ENCODE measurements around the gene ATP6V0E2.

DNA sequence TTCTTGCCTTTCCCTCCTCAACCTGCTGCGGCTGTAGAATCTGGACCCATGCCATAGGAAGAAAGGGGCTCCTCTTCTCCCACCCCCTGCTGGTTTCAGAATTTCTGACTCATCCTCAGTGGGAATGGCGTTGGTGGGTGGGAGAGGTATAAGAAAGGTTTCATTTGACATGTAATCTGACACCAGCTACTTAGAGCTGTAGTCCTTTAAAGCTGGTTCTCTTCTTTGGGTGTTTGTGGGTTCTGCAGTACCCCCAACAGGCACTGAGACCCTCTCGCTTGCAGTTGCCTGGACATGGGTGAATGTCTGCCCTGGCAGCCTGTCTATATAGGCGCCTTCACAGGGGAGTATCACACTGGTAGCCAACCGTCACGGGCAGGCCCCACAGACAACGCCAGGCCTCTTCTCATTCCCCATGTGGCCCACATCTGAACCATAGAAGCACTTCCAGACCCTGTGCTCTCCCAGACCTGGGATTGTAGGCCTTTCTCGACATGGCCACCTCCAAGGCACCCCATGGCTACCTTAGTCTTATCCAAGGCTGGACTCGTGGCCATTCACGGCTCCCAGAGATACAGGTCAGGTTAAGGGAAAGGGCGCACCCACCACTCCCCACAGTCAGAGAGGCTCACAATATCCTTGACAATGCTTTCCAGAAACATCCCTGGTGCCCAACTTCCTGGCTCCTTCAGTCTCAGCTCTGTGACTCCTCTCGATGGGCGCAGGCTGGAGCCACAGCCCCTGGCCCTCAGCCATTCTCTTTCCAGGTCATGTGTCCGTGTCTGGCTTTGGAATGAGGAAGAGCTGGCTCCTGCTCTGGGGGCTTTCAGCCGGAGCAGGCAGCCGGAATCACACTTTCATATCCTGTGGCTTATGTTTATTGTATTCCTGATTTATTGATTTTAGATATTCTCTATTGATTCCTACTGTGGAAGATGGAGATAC is 18.1 kb upstream of the ATP6V0E2 start:
- TF ChIP-seq, protein P1, sequence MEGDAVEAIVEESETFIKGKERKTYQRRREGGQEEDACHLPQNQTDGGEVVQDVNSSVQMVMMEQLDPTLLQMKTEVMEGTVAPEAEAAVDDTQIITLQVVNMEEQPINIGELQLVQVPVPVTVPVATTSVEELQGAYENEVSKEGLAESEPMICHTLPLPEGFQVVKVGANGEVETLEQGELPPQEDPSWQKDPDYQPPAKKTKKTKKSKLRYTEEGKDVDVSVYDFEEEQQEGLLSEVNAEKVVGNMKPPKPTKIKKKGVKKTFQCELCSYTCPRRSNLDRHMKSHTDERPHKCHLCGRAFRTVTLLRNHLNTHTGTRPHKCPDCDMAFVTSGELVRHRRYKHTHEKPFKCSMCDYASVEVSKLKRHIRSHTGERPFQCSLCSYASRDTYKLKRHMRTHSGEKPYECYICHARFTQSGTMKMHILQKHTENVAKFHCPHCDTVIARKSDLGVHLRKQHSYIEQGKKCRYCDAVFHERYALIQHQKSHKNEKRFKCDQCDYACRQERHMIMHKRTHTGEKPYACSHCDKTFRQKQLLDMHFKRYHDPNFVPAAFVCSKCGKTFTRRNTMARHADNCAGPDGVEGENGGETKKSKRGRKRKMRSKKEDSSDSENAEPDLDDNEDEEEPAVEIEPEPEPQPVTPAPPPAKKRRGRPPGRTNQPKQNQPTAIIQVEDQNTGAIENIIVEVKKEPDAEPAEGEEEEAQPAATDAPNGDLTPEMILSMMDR (IDR thresholded peaks at IDR 0.05), result no peak
- TF ChIP-seq, protein P2, sequence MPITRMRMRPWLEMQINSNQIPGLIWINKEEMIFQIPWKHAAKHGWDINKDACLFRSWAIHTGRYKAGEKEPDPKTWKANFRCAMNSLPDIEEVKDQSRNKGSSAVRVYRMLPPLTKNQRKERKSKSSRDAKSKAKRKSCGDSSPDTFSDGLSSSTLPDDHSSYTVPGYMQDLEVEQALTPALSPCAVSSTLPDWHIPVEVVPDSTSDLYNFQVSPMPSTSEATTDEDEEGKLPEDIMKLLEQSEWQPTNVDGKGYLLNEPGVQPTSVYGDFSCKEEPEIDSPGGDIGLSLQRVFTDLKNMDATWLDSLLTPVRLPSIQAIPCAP (CRISPR knock-in tag; IDR thresholded peaks at IDR 0.05), result no peak
- TF ChIP-seq JUN (CRISPR knock-in tag; IDR thresholded peaks at IDR 0.05), result no peak
- TF ChIP-seq, protein P3, sequence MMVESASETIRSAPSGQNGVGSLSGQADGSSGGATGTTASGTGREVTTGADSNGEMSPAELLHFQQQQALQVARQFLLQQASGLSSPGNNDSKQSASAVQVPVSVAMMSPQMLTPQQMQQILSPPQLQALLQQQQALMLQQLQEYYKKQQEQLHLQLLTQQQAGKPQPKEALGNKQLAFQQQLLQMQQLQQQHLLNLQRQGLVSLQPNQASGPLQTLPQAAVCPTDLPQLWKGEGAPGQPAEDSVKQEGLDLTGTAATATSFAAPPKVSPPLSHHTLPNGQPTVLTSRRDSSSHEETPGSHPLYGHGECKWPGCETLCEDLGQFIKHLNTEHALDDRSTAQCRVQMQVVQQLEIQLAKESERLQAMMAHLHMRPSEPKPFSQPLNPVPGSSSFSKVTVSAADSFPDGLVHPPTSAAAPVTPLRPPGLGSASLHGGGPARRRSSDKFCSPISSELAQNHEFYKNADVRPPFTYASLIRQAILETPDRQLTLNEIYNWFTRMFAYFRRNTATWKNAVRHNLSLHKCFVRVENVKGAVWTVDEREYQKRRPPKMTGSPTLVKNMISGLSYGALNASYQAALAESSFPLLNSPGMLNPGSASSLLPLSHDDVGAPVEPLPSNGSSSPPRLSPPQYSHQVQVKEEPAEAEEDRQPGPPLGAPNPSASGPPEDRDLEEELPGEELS (CRISPR knock-in tag; IDR thresholded peaks at IDR 0.05), result no peak
- TF ChIP-seq, protein P4, sequence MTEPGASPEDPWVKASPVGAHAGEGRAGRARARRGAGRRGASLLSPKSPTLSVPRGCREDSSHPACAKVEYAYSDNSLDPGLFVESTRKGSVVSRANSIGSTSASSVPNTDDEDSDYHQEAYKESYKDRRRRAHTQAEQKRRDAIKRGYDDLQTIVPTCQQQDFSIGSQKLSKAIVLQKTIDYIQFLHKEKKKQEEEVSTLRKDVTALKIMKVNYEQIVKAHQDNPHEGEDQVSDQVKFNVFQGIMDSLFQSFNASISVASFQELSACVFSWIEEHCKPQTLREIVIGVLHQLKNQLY (CRISPR knock-in tag; IDR thresholded peaks at IDR 0.05), result no peak
- TF ChIP-seq ZNF416 (CRISPR knock-in tag; IDR thresholded peaks at IDR 0.05), result no peak

Measured in WTC11 (cell line).